SKM-1 (cell line): ENCODE measurements around the gene PARP6.

Experiments used
- DNase-seq: peaks from one replicate; lab custom pipeline; 2025; ENCODE audit not compliant: unreplicated experiment; lab: John Stamatoyannopoulos, UW

The PARP6 gene

DNA sequence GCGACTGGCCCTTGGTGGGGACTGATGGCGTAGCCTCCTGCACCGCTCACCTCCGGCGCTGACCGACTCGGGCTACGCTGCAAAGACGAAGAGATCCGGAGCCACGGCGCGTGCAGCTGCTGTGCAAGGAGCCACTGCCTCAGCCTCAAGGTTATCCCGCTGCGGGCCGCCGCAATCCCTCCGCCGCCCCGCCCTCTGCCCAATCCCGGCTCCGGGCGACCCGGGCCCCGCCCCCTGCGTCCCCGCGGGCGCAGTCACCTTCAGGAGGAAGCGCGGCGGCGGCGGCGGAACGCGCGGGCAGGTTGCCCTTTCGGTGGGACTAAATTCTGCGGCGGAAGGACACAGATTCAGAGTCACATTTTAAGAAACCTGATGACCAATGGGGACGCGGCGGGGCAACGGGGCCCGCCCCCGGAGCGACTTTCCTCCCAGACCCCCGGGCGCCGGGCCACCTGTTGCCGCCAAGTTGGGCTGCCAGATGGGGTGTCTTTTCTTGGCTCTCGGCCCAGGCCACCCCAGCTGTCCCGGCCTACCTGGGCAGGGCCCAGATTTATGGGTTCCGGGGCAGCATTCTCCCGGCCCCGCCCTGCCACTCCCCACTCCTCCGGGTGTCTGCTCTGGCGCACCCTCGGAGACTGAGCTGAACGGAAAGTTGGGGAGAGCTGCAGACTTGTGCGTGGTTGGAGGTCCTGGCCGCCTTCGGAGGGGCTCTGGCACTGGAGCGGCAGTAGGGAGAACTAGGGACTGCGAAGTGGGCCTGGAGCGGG lies 41.1 kb downstream of the PARP6 start, which contains the start of gene PKM:
PKM (minus strand) TSS at position 125 of the 767 bp plus-strand sequence. CDS start 12,093 bp downstream, outside the sequence.
- DNase-seq, result peak; percentile 84

DNA sequence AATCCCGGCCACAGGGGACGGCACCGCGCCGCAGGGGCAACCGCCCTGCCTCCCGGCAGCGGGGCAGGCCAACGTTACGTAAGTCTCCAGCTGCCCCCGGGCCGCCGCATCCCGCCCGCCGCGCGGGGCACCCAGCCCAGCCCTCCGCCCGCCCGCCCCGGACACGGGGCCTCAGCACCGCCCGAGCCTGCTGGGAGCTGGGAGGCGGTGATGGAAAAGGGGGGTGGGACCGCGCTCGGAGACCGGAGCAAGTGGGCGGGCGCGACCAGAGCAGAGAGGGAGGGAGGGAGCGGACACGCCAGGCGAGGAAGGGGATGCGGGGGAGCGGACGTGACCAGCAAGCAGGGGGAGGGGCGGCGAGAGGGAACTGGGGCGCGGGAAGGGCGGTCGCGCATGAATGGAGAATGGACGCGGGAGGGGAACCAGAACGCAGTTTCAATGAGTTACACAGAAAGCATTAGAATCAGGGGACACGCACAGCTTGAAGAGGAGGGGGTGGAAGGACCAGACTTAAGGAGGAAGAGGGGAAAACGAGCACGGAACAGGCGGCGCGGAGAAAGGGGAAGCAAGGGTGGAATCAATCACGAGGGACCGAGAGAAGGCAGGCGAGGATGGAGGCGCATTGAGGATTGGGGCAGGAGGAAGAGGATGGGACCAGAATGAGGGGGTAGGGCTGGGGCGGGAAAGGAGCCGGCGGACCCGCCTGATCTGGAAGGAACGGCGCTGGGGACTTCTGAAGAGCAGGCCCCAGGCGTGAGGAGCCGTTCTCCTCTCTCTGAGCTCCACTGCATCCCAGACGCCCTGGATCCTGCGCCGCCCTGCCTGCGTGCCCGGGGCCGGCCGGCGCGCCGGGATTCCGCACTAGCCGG lies 41.9 kb downstream of the PARP6 start:
- peak; percentile 59 for DNase-seq

DNA sequence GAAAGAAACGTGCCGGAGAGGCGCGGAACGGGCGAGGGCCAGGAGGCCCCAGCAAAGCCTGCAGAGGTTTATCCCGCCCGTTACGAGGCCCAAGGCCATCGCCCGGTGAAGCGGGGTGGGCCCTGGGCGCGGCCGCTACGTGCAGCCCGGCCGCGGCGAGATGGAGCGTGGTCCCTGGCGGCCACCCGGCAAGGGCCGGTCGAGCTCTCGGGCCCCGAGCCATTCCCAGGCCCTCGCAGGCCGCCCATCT lies 42.5 kb downstream of the PARP6 start:
- DNase-seq, result no peak

DNA sequence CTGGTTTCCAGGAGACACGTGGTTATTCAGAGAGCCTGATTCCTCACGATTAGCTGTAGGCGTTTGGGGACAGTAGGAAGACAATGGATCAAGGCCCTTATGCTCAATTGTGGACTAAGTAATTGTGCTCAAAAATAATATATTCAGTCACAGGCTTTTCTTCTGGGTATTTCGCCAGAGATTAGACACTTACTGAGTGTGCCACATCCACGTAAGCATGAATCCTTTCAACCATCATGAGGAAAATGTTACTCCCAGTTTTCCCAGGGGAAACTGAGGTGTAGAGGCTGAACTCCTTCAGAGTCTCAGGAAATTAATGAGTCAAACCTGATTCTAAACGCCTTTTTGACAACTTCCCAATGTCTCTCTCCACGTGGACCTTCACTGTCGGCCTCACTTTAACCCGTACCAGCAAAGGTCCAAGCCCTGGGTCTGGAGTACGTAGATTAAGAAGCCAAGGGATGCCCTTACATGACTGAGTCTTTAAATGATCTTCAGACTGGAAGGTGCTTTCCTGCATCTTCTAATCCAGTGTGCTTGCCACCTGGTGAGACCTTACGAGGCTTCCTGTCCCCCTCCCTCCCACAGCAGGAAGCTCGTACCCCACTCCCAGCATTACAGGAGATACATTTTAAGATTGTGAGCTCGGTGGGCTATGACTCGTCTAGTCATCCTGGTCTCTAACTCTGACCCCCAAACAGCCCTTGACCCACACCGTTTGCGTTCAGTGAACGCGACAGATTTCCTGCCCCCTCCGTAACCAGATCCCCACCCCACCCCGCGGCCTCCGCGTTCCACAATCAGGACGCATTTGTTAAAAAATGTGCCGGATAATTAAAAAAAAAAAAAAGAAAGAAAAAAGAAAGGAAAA lies 43.0 kb downstream of the PARP6 start:
- no peak for DNase-seq

DNA sequence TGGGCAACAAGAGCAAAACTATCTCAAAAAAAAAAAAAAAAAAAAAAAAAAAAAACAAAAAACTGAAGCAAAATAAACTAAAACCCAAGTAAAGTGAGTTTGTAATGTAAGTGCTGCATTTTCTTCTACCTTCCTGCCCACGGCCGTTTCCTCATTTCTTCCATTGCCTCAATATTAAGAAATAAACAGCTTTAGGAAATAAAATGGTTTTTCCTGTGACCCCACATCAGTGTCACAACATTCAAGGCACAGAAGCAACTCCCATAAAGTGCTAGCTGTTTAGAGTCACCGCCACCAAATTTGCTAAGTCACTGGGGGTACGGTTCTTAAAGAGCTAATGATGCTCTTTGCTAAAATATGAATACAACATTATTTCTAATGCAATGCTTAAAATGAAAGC lies 44.6 kb downstream of the PARP6 start:
- DNase-seq, result peak; percentile 39

DNA sequence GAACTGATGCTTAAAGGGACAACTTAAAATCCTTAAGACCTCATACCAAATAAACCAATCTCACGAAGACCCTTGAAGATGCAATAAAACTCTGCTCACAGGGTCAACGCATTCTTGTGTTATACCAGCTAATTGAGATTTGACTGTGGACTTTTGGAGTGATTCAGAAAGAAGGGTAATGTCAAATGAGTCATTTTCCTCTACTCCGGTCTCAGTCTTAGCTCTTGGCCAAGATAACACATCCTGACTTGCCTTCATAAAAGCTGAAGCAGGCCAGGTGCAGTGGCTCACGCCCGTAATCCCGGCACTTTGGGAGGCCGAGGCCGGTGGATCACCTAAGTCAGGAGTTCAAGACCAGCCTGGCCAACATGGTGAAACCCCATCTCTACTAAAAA lies 45.2 kb downstream of the PARP6 start:
- DNase-seq, result no peak

DNA sequence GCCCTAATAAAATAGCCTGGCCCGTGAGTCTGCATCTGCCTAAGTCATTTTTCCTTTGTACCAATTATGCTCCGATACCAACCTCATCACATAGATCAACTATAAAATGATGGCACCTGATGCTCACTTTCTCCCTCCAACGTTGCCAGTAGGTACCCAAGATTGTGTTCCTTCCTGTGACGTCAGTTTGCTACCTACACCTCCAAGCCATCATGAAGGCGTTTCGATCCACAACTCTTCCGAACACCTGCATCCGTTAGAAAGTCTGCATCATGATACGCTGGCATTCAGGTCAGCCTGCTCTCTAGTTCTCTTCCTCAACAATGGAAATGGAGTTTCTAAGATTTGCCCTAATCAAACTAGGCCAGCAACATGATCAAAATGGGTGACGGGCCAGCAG lies 49.1 kb downstream of the PARP6 start:
- no peak for DNase-seq

DNA sequence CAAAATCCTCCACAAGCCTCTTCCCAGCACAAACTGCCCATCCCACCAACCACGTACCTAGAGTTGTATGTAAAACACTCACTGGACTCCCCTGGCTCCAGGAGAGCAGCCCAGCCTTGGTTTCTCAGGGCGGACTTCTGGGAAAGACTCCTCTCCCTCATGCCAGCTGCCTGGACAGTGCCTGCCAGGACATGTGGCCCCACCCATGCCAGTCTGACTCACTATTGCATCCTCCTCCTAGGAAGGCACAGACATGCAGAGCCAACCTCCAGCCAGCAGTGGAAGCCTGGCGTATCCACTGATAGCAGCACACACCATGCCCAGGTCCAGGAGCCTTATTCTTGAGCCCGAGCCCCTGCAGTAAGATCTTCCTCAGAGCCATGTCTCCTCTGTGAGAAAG lies 50.0 kb downstream of the PARP6 start:
- DNase-seq, result no peak

DNA sequence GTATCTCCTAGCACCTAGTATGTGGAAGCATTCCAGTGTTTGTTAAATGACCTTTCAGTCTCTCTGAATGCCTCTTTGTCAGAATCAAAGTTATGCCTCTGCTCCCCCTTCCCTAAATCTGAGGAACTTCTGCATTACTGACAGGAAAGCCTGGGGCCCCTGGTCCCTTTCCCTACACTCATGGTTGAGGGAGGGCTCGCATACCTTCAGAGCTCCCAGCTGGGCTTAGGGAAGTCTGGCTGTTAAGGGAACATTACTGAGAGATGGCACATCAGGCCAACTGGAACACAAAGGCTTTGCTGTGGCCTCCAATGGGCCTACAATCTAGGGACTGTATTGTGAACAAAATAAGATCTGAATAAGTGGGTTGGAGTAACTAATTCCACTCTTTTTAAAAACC lies 51.7 kb downstream of the PARP6 start:
- no peak for DNase-seq

DNA sequence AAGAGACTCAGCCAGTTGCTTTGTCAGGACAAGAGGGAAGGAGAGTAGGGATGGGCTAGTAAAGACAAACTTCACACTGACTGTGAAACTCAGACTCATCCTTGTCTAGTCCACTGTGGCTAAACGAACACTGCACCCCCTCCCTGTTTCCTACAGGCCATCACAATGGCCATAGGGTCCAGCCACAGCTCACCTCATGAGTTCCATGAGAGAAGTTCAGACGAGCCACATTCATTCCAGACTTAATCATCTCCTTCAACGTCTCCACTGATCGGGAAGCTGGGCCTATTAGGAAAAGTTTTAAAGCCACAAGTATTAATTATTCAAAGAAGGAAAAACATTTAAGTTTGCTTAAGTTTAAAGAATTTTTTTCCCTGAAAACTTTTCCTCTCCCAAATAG lies 55.1 kb downstream of the PARP6 start:
- DNase-seq, result no peak

DNA sequence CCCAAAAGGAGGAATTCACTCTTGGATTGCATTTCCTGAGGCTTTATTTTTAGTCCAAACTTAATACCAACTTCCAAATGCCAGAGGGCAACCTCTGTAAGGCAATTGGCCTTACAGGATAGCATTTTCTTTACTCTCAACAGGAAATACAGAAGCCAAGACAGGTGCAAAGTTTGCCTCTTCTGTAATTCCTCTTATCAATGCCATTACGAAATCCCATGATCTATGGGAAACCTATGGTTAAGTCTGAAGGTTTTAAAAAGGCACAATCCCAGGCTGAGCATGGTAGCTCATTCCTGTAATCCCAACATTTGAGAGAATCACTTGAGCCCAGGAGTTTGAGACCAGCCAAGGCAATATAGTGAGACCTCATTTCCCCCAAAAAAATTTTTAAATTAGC lies 56.3 kb downstream of the PARP6 start:
- no peak for DNase-seq

DNA sequence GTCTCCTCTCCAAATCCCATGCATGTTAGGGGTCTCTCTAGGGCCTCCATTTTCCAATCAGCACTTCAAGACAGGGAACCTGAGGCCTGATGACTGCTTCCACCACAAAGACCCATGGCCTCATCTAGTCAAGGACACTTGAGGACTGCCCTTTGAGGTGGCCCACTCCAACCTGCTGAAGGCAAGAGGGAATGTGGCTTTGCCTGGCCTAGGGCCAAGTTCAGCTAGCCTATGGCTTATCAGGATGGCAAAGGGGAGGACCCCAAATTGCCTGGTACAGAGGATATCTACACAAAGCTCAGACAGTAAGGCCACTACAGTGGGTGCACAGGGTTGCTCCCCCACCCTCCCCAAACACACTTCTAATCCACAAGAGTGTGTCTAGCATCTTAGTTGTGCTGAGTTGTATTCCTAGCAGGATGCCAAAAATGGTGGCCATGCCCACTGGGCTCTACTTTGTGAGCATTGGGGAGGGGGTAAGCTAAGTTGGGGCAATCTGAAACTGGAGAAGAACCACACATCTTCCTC lies 64.7 kb downstream of the PARP6 start:
- DNase-seq, result no peak

DNA sequence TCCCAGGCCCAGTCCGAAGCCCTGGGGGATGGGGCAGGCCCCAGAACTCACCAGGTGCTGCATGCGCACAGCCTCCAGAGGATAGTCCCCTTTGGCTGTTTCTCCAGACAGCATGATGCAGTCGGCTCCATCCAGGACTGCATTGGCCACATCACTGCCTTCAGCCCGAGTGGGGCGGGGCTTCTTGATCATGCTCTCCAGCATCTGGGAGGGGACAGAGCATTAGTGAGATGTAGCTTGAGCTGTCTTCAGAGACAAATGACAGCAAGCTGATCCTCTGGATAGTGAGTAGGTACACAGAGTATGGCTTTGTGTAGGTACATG lies 65.7 kb downstream of the PARP6 start:
- DNase-seq, result no peak

DNA sequence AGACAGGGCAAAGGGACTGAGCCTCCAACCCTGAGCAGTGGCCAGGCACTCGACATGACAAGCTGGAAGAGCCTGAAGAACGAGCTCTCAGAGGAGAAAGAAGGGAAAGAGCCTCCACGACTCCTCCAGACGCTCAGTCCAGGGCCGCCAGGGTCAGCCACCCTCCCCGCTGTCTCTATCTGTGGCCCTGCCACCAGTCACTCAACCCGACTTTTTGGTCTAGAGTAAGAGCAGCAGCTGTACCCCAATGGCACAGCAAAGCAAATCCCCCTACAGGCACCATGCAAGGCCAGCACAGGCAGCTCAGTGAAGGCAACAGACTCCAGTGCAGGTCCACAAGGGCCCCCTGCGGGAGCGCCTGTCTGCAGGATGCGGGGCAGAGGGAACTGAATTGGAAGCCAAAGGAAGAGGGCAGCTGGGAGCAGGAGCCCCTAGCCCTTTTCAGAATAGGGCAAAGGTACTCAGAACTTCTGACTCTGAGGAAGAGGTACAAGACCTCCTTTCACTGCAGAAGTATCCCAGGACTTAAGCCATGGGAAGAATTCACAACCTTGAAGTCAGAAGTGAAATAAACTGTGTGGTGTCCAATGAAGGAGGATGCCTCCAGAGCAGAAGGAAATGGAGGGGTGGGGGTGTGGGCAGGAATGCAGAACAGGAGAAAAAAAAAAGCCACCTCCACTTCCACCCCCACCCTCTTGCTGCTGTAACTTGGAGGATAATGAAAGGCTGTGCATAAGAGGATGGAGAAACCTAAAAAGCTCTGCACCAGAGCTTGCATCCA lies 66.3 kb downstream of the PARP6 start:
- no peak for DNase-seq

DNA sequence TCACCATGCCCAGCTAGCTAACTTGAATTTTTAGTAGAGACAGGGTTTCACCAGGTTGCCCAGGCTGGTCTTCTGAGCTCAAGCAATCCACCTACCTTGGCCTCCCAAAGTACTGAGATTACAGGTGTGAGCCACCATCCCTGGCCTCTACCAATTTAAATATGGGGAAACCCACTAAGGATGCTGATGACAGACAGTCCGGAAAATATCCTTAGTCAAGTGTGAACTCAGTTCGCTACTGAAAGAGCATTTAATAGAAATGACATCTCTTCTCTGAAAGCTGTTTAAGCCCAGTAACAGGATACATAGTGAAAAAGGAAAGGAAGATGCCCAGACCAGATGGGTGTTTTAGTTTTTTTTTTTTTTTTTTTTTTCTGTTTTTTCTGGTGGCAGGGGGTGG lies 67.1 kb downstream of the PARP6 start:
- DNase-seq, result no peak

DNA sequence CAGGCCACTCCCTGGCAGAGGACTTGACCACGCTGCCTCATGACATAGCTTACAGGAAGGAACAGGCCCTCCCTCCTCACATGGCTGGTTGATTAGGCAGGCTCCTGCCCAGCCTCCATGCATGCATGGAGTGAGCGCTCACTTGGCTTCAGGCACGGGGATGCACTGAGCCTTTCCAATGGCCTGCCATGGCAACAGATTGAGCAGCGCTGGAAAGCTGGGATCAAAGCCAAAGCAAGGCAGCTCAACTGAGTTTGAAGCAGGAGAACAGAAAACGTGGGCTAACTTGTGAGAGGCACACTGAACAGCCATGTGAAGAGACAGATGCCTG lies 68.9 kb downstream of the PARP6 start:
- no peak for DNase-seq

DNA sequence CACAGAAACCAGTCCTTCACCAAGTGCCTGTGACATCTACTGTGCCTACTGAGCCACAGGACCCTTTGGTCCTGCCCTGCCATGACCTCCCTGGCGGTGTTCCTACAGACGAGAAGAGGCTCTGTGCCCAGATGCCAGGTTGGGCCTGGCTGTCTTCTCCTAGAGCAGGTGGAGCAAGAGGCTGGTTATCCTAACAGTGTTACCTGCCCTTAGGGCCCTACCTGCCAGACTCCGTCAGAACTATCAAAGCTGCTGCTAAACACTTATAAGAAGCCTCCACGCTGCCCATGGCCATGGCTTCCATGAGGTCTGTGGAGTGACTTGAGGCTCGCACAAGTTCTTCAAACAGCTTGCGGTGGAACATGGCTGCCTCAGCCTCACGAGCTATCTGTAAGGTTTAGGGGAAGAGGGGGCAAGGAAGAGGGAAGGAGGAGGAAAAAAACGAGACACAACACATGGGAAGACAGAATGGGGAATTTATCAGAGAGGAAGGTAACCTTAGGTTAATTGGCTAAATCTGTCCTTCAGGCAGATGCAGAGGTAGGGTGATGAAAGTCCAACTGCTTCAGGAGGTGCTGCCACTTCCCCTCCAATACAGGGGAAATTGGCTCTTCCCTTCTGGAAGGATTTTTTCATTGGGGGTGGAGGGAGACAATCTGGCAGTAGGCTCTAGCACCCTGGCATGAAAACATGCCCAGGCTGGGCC lies 69.4 kb downstream of the PARP6 start:
- no peak for DNase-seq

DNA sequence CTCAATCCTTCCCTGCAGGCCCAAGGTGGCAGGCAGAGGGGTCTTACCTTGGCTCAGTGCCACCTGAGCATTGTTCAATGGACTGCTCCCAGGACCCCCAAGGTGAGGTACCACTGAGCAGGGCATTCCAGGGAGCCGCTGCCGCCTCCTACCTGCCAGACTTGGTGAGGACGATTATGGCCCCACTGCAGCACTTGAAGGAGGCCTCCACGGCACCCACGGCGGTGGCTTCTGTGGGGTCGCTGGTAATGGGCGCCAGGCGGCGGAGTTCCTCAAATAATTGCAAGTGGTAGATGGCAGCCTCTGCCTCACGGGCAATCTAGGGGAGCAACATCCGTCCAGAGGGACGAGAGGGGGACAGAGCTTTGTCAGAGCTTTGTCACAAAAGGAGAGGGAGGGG lies 70.1 kb downstream of the PARP6 start:
- DNase-seq, result no peak

DNA sequence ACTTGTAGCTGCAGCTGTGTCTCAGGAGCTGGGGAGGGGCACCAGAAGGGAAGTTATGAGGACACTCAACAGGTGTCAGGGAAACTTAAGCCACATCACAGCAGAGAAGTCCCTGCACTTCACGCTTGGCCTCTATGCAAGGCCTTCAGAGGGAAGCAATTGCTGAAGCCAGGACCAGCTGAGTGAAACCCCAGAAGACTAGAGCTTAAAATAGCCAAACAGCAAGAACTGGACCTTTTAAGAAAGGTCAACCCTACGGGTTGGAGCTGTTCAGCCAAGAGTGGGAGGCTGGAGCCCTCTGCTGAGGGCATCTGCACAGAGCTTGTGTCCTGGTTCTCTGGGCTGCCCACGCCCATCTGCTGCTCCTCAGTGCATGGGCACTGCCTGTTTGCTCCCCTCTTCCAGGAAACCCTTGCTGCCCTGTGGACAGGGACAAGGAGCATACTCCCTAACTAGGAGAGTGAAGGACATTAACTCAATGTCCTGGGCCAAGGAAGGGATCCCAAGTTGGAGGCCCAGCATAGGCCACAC lies 70.9 kb downstream of the PARP6 start:
- no peak for DNase-seq
